Right hindlimb (tissue), 1 donor: ENCODE results near the gene TMEM258.

Experiments
- DNase-seq: peaks from one replicate; pipeline ENCODE4 v3.0.0-alpha.2; 2018

TMEM258 gene

GRCh38 chr11:61774411-61774810 is 18.0 kb downstream of the TMEM258 start:
- DNase-seq: no peak

- no peak for DNase-seq
Observed at GRCh38 chr11:61773809-61774208, 18.6 kb downstream of the TMEM258 start.

- DNase-seq: no peak
Observed at GRCh38 chr11:61773356-61773755, 19.0 kb downstream of the TMEM258 start.

- no peak for DNase-seq
Observed at GRCh38 chr11:61771985-61772455, 20.4 kb downstream of the TMEM258 start.

GRCh38 chr11:61771195-61771894 is 21.1 kb downstream of the TMEM258 start:
- no peak for DNase-seq

- DNase-seq: no peak
Observed at GRCh38 chr11:61769946-61770683, 22.3 kb downstream of the TMEM258 start.

GRCh38 chr11:61769169-61769920 is 23.1 kb downstream of the TMEM258 start:
- DNase-seq: no peak

GRCh38 chr11:61768376-61769076 is 23.9 kb downstream of the TMEM258 start:
- no peak for DNase-seq

GRCh38 chr11:61766353-61766841 is 26.0 kb downstream of the TMEM258 start:
- DNase-seq: no peak

GRCh38 chr11:61765550-61766253 is 26.7 kb downstream of the TMEM258 start:
- no peak for DNase-seq

- no peak for DNase-seq
Observed at GRCh38 chr11:61764606-61765260, 27.7 kb downstream of the TMEM258 start.

GRCh38 chr11:61763930-61764605 is 28.3 kb downstream of the TMEM258 start:
- no peak for DNase-seq

- DNase-seq: no peak
Observed at GRCh38 chr11:61762798-61763197, 29.6 kb downstream of the TMEM258 start.

- no peak for DNase-seq
Observed at GRCh38 chr11:61762223-61762615, 30.2 kb downstream of the TMEM258 start.

- DNase-seq: no peak
Observed at GRCh38 chr11:61761440-61762222, 30.8 kb downstream of the TMEM258 start.

GRCh38 chr11:61760946-61761345 is 31.5 kb downstream of the TMEM258 start:
- DNase-seq: no peak

- no peak for DNase-seq
Observed at GRCh38 chr11:61757213-61757862, 35.1 kb downstream of the TMEM258 start.

GRCh38 chr11:61756452-61757212 is 35.8 kb downstream of the TMEM258 start:
- DNase-seq: no peak

GRCh38 chr11:61756147-61756451 is 36.3 kb downstream of the TMEM258 start:
- DNase-seq: no peak
